OCI-LY7 (cell line): ENCODE results near the gene ACVR2A.

Experiments used
- EZH2phosphoT487 ChIP-seq: fragments of 200-600 bp; sonication (generic); IDR thresholded peaks from 2 replicates; pipeline ENCODE4 v1.6.1; 2018; ENCODE audit warnings: low read depth, borderline replicate concordance, mild to moderate bottlenecking, mixed run types, antibody characterized with exemption, low read length, moderate library complexity, mixed read lengths
- TF ChIP-seq, protein P1 (sequence below): fragments of 200-600 bp; sonication (generic); conservative IDR thresholded peaks from 2 replicates; pipeline ENCODE4 v1.5.1; 2014; ENCODE audit warnings: mild to moderate bottlenecking, antibody characterized with exemption, low read length, moderate library complexity, mixed read lengths

DNA sequence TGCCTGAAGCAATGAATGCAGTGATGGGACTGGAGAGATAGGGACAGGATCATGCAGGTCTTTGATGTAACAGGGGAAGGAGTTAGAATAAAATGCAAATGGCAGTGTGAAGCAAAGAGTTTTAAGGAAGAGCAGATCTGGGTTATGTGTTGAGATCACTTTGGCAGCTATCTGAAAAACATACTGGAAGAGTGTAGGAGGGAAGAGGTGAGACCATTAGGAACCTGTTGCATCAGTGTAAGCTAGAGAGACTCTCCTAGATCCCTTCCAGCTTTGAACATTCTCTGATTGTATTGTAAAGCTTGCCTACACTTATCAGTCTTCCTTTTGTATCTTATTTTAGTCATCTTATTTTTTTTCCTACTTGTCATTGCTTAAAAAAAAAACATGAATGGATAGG is 10.5 kb downstream of the ACVR2A start:
- TF ChIP-seq, protein P1, sequence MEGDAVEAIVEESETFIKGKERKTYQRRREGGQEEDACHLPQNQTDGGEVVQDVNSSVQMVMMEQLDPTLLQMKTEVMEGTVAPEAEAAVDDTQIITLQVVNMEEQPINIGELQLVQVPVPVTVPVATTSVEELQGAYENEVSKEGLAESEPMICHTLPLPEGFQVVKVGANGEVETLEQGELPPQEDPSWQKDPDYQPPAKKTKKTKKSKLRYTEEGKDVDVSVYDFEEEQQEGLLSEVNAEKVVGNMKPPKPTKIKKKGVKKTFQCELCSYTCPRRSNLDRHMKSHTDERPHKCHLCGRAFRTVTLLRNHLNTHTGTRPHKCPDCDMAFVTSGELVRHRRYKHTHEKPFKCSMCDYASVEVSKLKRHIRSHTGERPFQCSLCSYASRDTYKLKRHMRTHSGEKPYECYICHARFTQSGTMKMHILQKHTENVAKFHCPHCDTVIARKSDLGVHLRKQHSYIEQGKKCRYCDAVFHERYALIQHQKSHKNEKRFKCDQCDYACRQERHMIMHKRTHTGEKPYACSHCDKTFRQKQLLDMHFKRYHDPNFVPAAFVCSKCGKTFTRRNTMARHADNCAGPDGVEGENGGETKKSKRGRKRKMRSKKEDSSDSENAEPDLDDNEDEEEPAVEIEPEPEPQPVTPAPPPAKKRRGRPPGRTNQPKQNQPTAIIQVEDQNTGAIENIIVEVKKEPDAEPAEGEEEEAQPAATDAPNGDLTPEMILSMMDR, result no peak
- no peak for TF ChIP-seq EZH2phosphoT487
